ENCODE measurements around the gene HOXA9.

DNA sequence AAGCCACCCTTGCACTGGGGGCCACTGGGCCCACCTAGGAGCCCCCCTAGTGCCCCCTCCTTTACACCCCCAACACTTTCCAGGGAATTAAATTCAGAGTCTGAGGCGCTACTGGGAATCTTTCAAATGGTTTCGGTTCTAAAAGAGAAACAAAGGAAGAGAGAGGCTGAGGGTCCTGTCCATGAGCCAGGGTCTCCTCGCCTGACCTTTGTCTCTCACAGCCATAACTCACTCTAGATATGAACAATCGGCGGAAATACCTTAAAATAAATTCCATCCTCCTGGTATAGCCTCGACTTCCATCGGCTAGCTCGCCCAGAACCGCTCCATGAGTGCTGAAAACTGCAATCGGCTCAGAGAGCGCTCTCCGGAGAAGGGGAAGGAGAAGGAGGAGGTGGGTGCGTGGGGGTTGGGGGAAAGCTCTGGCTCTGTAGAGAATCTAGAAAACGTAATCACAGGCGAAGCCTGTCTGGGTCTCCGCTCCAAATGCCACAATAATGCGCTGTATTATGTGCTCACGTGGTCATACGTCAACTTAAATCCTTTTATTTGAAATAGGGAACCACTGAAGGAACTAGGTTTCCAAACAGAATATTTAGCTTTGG is 47.3 kb downstream of the HOXA9 start:
- TF ChIP-seq POLR2A (IDR thresholded peaks at IDR 0.05): no peak
- TF ChIP-seq, protein P1, sequence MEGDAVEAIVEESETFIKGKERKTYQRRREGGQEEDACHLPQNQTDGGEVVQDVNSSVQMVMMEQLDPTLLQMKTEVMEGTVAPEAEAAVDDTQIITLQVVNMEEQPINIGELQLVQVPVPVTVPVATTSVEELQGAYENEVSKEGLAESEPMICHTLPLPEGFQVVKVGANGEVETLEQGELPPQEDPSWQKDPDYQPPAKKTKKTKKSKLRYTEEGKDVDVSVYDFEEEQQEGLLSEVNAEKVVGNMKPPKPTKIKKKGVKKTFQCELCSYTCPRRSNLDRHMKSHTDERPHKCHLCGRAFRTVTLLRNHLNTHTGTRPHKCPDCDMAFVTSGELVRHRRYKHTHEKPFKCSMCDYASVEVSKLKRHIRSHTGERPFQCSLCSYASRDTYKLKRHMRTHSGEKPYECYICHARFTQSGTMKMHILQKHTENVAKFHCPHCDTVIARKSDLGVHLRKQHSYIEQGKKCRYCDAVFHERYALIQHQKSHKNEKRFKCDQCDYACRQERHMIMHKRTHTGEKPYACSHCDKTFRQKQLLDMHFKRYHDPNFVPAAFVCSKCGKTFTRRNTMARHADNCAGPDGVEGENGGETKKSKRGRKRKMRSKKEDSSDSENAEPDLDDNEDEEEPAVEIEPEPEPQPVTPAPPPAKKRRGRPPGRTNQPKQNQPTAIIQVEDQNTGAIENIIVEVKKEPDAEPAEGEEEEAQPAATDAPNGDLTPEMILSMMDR (IDR thresholded peaks at IDR 0.05): no peak

Data from Peyer's patch (tissue), 4 donors.